ENCODE measurements around the gene ITPR3. TPM values are rescaled to one million over a fixed set of nuclear protein-coding genes. Genes with fewer than 3 reads are reported as not detected.
A peak's percentile ranks its signal among the peaks of the same experiment; 100 is the strongest.

ITPR3 gene
- total and polyA plus RNA-seq, 2 donors = 8.2 to 11.0 TPM

DNA sequence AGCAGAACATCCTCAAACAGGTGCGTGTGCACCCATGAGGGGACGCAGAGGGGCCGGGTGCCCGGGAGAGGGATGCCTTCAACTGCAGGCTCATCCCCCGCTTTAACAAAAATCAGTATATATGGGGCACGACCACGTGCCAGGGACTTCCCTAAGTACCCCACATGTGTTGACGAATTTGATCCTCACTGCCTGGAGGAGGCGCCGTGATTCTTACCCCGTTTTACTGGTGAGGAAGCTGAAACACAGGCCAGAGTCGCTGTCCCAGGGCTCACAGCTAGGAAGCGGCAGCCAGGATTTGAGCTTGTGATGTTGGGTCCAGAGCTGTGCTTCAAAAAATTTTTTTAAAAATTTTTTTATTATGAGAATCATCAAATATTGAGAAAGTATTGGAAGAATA, 44.8 kb downstream of the ITPR3 start:
- no peaks in the 10 kb centered on the region for H3K4me1 ChIP-seq (ENCODE audit: insufficient read depth)
- H3K27ac ChIP-seq (ENCODE audit: low read depth) = no peak overlapping the region
- no peak for DNase-seq (ENCODE audit: extremely low spot score)
- no peak overlapping the region for H3K4me3 ChIP-seq (ENCODE audit: low read depth, low read length)
- no peaks in the 10 kb centered on the region for H3K36me3 ChIP-seq (ENCODE audit: insufficient read depth)
- 84% methylated on average over 13 of the region's 13 CpGs for WGBS

DNA sequence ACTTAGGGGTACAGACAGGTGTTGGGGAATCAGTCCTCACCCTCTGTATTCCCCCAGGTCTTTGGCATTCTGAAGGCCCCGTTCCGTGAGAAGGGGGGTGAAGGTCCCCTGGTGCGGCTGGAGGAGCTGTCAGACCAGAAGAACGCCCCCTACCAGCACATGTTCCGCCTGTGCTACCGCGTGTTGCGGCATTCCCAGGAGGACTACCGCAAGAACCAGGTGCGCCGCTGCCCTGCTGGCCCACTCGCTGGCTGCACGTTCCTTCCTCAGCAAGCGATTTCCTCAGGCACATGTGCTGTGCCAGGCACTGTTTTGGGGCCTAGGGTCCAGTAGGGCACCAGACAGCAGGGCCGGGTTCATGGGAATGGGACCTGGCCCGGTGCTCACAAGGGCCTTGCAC, 46.0 kb downstream of the ITPR3 start:
- 93% methylated on average over 16 of the region's 16 CpGs for WGBS
- Histone ChIP-seq H3K4me1 (ENCODE audit: insufficient read depth) (no peaks in the 10 kb centered on the region), H3K27ac (ENCODE audit: low read depth) (no peak overlapping the region), H3K4me3 (ENCODE audit: low read depth, low read length) (no peak overlapping the region), H3K36me3 (ENCODE audit: insufficient read depth) (no peaks in the 10 kb centered on the region)
- DNase-seq (ENCODE audit: extremely low spot score) = no peak

DNA sequence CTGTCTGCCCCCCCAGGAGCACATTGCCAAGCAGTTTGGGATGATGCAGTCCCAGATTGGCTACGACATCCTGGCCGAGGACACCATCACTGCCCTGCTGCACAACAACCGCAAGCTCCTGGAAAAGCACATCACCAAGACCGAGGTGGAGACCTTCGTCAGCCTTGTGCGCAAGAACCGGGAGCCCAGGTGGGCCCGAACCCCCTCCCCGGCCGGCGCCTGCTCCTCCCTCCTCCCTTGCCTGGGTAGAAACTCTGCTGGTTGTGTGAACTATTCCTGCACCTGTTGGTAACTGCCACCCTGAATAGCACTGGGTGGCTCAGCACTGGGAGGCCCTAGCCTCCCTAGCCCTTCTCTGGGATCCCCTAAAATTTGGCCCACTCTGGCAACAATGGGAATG, 46.7 kb downstream of the ITPR3 start:
- H3K4me1 ChIP-seq (ENCODE audit: insufficient read depth) = no peaks in the 10 kb centered on the region
- 95% methylated on average over 11 of the region's 11 CpGs for WGBS
- H3K4me3 ChIP-seq (ENCODE audit: low read depth, low read length) = no peak overlapping the region
- no peak overlapping the region for H3K27ac ChIP-seq (ENCODE audit: low read depth)
- no peak for DNase-seq (ENCODE audit: extremely low spot score)
- no peaks in the 10 kb centered on the region for H3K36me3 ChIP-seq (ENCODE audit: insufficient read depth)

GRCh38 chr6:33668328-33668727, 47.2 kb downstream of the ITPR3 start:
- Histone ChIP-seq H3K4me3 (ENCODE audit: low read depth, low read length) (no peak overlapping the region), H3K27ac (ENCODE audit: low read depth) (no peak overlapping the region), H3K4me1 (ENCODE audit: insufficient read depth) (no peaks in the 10 kb centered on the region), H3K36me3 (ENCODE audit: insufficient read depth) (no peaks in the 10 kb centered on the region)
- no peak for DNase-seq (ENCODE audit: extremely low spot score)
- WGBS = 96% methylated on average over 8 of the region's 8 CpGs

DNA sequence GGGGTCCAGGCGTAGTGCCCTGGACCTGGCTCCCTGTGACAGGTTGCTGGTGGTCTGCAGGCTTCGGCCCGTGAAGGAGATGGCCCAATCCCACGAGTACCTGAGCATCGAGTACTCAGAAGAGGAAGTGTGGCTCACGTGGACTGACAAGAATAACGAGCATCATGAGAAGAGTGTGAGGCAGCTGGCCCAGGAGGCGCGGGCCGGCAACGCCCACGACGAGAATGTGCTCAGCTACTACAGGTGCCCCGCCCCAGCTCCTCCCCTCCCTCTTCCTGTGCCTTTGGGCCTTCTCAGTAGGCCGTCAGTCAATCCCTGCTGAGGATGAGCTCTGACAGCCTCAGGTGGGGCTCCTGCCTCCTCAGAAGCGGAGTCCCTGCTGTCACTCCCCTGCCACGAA, 47.8 kb downstream of the ITPR3 start:
- DNase-seq (ENCODE audit: extremely low spot score) = peak; percentile 11
- no peaks in the 10 kb centered on the region for H3K4me1 ChIP-seq (ENCODE audit: insufficient read depth)
- H3K4me3 ChIP-seq (ENCODE audit: low read depth, low read length) = no peak overlapping the region
- whole genome bisulfite sequencing = 69% methylated on average over 17 of the region's 17 CpGs
- H3K36me3 ChIP-seq (ENCODE audit: insufficient read depth) = no peaks in the 10 kb centered on the region
- H3K27ac ChIP-seq (ENCODE audit: low read depth) = no peak overlapping the region

- 93% methylated on average over 21 of the region's 21 CpGs for WGBS
- DNase-seq (ENCODE audit: extremely low spot score) = no peak
- H3K27ac ChIP-seq (ENCODE audit: low read depth) = no peak overlapping the region
- no peaks in the 10 kb centered on the region for H3K4me1 ChIP-seq (ENCODE audit: insufficient read depth)
- no peak overlapping the region for H3K4me3 ChIP-seq (ENCODE audit: low read depth, low read length)
- peaks cover 2% of the 10 kb centered on the region for H3K36me3 ChIP-seq (ENCODE audit: insufficient read depth)
These were observed 49.1 kb downstream of the ITPR3 start for GRCh38 chr6:33670086-33670660.

DNA sequence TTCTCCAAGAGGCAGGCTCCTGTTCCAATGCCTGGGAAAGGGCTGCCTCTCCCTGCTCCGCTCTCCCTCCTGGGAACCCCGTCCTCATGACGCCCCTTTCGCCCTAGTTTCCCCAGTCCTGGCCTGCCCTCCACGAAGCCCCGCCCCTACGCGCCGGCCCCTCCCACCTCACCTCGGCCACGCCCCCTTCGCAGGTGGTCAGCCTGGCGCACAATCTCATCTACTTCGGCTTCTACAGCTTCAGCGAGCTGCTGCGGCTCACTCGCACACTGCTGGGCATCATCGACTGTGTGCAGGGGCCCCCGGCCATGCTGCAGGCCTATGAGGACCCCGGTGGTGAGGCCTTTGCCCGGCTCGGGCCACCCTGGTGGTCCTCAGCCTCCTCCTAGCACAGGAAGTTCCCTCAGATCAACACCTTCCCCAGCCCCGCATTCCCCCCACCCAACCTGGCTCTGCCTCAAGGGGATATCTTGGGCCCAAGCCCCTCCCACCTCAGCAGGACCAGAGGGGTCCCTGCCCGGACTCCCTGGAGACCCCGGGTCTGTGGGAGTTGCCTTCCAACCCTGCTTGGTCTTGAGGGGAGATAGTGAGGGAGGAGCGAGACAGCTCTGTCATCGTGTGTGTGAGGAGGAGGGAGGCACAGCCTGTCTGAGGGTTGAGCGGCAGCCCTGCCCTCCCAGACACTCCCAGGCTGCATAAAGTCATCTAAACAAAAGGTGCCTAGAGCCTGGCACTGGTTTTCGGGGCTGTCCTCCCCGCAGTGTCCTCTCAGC, 50.0 kb downstream of the ITPR3 start:
- Histone ChIP-seq H3K4me1 (ENCODE audit: insufficient read depth) (no peaks in the 10 kb centered on the region), H3K4me3 (ENCODE audit: low read depth, low read length) (no peak overlapping the region), H3K36me3 (ENCODE audit: insufficient read depth) (peaks cover 2% of the 10 kb centered on the region), H3K27ac (ENCODE audit: low read depth) (no peak overlapping the region)
- WGBS = 63% methylated on average over 30 of the region's 30 CpGs
- DNase-seq (ENCODE audit: extremely low spot score) = no peak

DNA sequence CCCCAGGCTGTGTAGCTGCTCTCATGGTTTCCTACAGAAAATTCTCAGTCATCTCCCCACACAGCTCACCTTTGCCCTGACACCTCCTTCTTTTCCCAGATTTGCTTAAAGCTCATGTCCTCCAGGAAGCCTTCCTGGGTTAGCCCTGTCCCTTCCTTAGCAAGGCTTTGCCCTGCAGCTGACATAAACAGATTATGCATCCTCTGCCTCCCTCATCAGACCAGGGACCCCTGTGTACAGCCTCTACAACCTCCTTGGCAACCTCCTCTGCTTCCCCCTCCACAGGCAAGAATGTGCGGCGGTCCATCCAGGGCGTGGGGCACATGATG, 50.6 kb downstream of the ITPR3 start:
- Histone ChIP-seq H3K27ac (ENCODE audit: low read depth) (no peak overlapping the region), H3K4me1 (ENCODE audit: insufficient read depth) (no peaks in the 10 kb centered on the region), H3K4me3 (ENCODE audit: low read depth, low read length) (no peak overlapping the region), H3K36me3 (ENCODE audit: insufficient read depth) (peaks cover 2% of the 10 kb centered on the region)
- WGBS = 90% methylated on average over 3 of the region's 3 CpGs
- no peak for DNase-seq (ENCODE audit: extremely low spot score)

GRCh38 chr6:33672808-33673207, 51.7 kb downstream of the ITPR3 start:
- DNase-seq (ENCODE audit: extremely low spot score) = no peak
- no peak overlapping the region for H3K27ac ChIP-seq (ENCODE audit: low read depth)
- 17% methylated on average over 5 of the region's 5 CpGs for WGBS
- H3K36me3 ChIP-seq (ENCODE audit: insufficient read depth) = peaks cover 2% of the 10 kb centered on the region
- H3K4me3 ChIP-seq (ENCODE audit: low read depth, low read length) = no peak overlapping the region
- H3K4me1 ChIP-seq (ENCODE audit: insufficient read depth) = no peaks in the 10 kb centered on the region

DNA sequence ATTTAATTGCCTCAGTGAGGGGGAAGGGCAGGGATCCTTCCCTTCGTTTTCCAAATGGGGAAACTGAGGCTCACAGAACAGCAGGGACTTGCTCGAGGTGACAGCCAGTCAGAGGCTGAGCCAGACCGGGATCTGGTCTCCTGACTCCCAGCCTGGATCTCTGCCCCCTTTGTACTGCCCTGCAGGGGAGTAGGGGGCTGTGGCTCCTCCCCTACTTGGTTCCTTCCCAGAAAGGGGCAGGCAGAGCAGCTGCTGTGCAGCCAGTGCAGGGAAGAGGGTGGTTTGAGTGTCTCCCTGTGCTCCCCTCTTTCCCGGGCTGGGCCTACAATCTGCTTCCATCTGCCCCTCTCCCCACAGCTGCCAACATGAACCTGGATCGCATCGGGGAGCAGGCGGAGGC, 52.7 kb downstream of the ITPR3 start:
- no peaks in the 10 kb centered on the region for H3K4me1 ChIP-seq (ENCODE audit: insufficient read depth)
- no peak for DNase-seq (ENCODE audit: extremely low spot score)
- no peak overlapping the region for H3K4me3 ChIP-seq (ENCODE audit: low read depth, low read length)
- 71% methylated on average over 7 of the region's 7 CpGs for WGBS
- H3K27ac ChIP-seq (ENCODE audit: low read depth) = no peak overlapping the region
- peaks cover 2% of the 10 kb centered on the region for H3K36me3 ChIP-seq (ENCODE audit: insufficient read depth)

- Histone ChIP-seq H3K27ac (ENCODE audit: low read depth) (no peak overlapping the region), H3K4me1 (ENCODE audit: insufficient read depth) (no peaks in the 10 kb centered on the region), H3K4me3 (ENCODE audit: low read depth, low read length) (no peak overlapping the region), H3K36me3 (ENCODE audit: insufficient read depth) (peaks cover 2% of the 10 kb centered on the region)
- 96% methylated on average over 7 of the region's 7 CpGs for WGBS
- no peak for DNase-seq (ENCODE audit: extremely low spot score)
These were observed 54.8 kb downstream of the ITPR3 start for GRCh38 chr6:33675968-33676367.

DNA sequence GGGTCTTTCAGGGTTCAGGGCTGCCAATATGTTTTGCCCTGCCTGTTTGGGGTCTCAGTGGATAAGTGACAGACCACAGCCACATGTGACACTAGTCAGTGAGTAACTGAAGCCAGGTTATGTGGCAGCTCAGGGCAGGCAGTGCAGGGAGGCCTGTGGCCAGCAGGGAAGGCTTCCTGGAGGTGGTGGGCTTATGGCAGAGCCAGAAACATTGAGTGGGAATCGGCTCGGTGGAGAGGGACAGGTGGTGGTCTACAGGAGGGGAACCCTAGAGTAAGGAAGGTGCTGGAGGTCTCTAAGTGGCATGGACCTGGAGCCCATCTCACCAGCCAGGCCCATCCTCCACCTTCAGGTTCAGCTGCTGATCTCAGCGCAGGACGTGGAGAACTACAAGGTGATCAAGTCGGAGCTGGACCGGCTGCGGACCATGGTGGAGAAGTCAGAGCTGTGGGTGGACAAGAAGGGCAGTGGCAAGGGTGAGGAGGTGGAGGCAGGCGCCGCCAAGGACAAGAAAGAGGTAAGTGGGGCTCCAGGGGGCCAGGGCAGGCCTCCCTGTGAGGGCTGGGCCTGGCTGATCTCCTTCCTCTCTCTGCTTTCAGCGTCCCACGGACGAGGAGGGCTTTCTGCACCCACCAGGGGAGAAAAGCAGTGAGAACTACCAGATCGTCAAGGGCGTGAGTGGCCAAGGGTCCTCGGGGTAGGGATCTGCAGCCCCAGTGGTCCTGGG, 55.5 kb downstream of the ITPR3 start:
- 83% methylated on average over 15 of the region's 15 CpGs for WGBS
- DNase-seq (ENCODE audit: extremely low spot score) = no peak
- H3K4me1 ChIP-seq (ENCODE audit: insufficient read depth) = no peaks in the 10 kb centered on the region
- no peak overlapping the region for H3K4me3 ChIP-seq (ENCODE audit: low read depth, low read length)
- H3K27ac ChIP-seq (ENCODE audit: low read depth) = no peak overlapping the region
- peaks cover 2% of the 10 kb centered on the region for H3K36me3 ChIP-seq (ENCODE audit: insufficient read depth)

GRCh38 chr6:33677143-33677660, 56.1 kb downstream of the ITPR3 start:
- Histone ChIP-seq H3K36me3 (ENCODE audit: insufficient read depth) (peaks cover 2% of the 10 kb centered on the region), H3K4me1 (ENCODE audit: insufficient read depth) (no peaks in the 10 kb centered on the region), H3K4me3 (ENCODE audit: low read depth, low read length) (no peak overlapping the region), H3K27ac (ENCODE audit: low read depth) (no peak overlapping the region)
- DNase-seq (ENCODE audit: extremely low spot score) = no peak
- WGBS = 69% methylated on average over 8 of the region's 8 CpGs

DNA sequence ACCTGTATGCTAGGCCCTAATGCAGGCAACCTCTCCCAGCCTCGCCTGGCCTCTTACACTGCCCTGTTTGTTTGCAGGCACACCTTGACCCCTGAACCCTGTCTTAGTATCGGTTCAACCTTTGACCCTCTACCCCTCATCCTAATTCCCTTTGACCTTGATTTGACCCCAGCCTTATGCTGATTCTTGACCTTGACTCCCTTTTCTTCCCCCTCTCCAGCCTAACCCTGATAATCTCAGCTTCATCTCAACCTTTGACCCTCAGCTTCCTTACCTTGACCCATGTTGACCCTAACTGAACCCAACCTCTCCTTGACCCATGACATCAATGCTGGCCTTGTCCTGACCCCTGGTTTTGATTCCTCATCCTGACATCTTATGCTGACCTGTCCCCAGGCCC, 56.6 kb downstream of the ITPR3 start:
- whole genome bisulfite sequencing = 95% methylated on average over 2 of the region's 2 CpGs
- H3K4me1 ChIP-seq (ENCODE audit: insufficient read depth) = no peaks in the 10 kb centered on the region
- no peak overlapping the region for H3K27ac ChIP-seq (ENCODE audit: low read depth)
- no peak for DNase-seq (ENCODE audit: extremely low spot score)
- no peak overlapping the region for H3K4me3 ChIP-seq (ENCODE audit: low read depth, low read length)
- peaks cover 2% of the 10 kb centered on the region for H3K36me3 ChIP-seq (ENCODE audit: insufficient read depth)
